Lower leg skin (tissue), 4 donors: ENCODE measurements around the gene ZNF462. TPM values are rescaled to one million over a fixed set of nuclear protein-coding genes. Genes with fewer than 3 reads are reported as not detected.
A peak's percentile ranks its signal among the peaks of the same experiment; 100 is the strongest.

Source experiments
- DNase-seq, 2 donors: peaks; one replicate each; pipeline ENCODE4 v3.0.0-alpha.2; 2019; ENCODE audit warnings: low spot score in 2 of 2
- H3K4me3 ChIP-seq: fragments of 200-600 bp; sonication (generic); 2 replicates; pipeline ENCODE4 v1.5.1; 2017; ENCODE audit warnings: mild to moderate bottlenecking, low read depth; ENCODE audit not compliant: poor library complexity, severe bottlenecking
- POLR2A ChIP-seq, 2 donors: fragments of 450-650 bp; IDR thresholded peaks; one replicate each; pipeline ENCODE4 v1.6.1; 2016 to 2017; ENCODE audit warnings: antibody characterized with exemption in 2 of 2, mild to moderate bottlenecking in 1 of 2, moderate library complexity in 1 of 2
- WGBS, 2 donors: methylation state at CpG; one replicate each; pipeline ENCODE4 v1.1.5; 2018; 5-methylcytosine and 5-hydroxymethylcytosine counted together
- intact Hi-C: fragments of 100-400 bp; cut with DNase I; formaldehyde crosslinking; loops from one replicate; pipeline ENCODE4 v1.15.0; 2023; ENCODE audit warnings: low total_unique reads
- total RNA-seq, 4 donors: library from RNA; depleted of rRNA; stranded (reverse); fragments of >200 nt; gene quantifications; one replicate each; pipeline ENCODE4 v1.1.0, GENCODE V29; 2016
- TF ChIP-seq, protein P1 (sequence below), 3 donors: fragments of 450-650 bp; IDR thresholded peaks; one replicate each; pipeline ENCODE4 v1.5.1; 2016; ENCODE audit warnings: antibody characterized with exemption in 3 of 3, mild to moderate bottlenecking in 3 of 3, moderate library complexity in 2 of 3

The ZNF462 gene
- total RNA-seq, 4 donors from 2014 or later = 13.3 to 19.9 (median 16.2) TPM

GRCh38 chr9:106860721-106861639 lies 2.0 kb upstream of the ZNF462 start:
- 1 to 2% methylated on average over 51 of the region's 51 CpGs for WGBS, 2 donors
- peak in 1 of 2 donors; percentile 89 for DNase-seq
- TF ChIP-seq POLR2A (IDR thresholded peaks at IDR 0.05) = no peak
- TF ChIP-seq, protein P1, sequence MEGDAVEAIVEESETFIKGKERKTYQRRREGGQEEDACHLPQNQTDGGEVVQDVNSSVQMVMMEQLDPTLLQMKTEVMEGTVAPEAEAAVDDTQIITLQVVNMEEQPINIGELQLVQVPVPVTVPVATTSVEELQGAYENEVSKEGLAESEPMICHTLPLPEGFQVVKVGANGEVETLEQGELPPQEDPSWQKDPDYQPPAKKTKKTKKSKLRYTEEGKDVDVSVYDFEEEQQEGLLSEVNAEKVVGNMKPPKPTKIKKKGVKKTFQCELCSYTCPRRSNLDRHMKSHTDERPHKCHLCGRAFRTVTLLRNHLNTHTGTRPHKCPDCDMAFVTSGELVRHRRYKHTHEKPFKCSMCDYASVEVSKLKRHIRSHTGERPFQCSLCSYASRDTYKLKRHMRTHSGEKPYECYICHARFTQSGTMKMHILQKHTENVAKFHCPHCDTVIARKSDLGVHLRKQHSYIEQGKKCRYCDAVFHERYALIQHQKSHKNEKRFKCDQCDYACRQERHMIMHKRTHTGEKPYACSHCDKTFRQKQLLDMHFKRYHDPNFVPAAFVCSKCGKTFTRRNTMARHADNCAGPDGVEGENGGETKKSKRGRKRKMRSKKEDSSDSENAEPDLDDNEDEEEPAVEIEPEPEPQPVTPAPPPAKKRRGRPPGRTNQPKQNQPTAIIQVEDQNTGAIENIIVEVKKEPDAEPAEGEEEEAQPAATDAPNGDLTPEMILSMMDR (IDR thresholded peaks at IDR 0.05) = no peak
- H3K4me3 ChIP-seq = peak overlapping the region; percentile 78
- intact Hi-C loops = no loop called here

DNA sequence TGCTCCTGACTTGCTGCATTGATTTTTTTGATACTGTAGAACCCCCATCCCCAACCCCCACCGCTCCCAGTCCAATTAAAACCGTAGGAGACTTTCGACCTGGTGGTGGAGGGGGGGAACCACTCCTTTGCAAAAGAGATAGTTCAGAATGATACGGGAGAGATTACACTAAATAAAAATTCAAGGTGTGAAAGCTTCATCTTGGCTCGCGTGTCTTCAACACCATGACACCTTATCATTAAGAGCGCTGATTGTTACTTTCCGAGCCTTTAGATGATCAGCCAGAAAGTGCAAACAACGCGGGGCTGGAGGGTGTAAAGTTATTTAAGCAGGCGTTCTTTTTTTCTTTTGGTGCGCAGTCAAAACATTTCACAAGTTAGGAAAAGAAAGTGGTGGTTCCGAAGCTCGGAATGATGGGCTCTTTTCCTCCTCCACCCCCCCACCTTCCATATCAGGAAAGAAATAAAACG lies 1.3 kb upstream of the ZNF462 start:
- TF ChIP-seq, protein P1 (IDR thresholded peaks at IDR 0.05) = no peak
- no peak for TF ChIP-seq POLR2A (IDR thresholded peaks at IDR 0.05)
- intact Hi-C loops = no loop called here
- WGBS, 2 donors = 0 to 1% methylated on average over 15 of the region's 15 CpGs
- DNase-seq = no peak
- peak overlapping the region; percentile 78 for H3K4me3 ChIP-seq

- WGBS, 2 donors = 1 to 4% methylated on average over 31 to 32 of the region's 32 CpGs
- intact Hi-C loops = no loop called here
- TF ChIP-seq, protein P1 (IDR thresholded peaks at IDR 0.05) = no peak
- no peak for TF ChIP-seq POLR2A (IDR thresholded peaks at IDR 0.05)
- no peak for DNase-seq
- peak overlapping the region; percentile 78 for H3K4me3 ChIP-seq
Observed at GRCh38 chr9:106862110-106862820, 701 bp upstream of the ZNF462 start.

- intact Hi-C loops = no loop called here
- 6 to 12% methylated on average over 11 of the region's 11 CpGs for whole genome bisulfite sequencing, 2 donors
- TF ChIP-seq POLR2A (IDR thresholded peaks at IDR 0.05) = no peak
- TF ChIP-seq, protein P1 (IDR thresholded peaks at IDR 0.05) = no peak
- peak overlapping the region; percentile 78 for H3K4me3 ChIP-seq
- DNase-seq = no peak
Observed at GRCh38 chr9:106864373-106865143, 1.6 kb downstream of the ZNF462 start.

DNA sequence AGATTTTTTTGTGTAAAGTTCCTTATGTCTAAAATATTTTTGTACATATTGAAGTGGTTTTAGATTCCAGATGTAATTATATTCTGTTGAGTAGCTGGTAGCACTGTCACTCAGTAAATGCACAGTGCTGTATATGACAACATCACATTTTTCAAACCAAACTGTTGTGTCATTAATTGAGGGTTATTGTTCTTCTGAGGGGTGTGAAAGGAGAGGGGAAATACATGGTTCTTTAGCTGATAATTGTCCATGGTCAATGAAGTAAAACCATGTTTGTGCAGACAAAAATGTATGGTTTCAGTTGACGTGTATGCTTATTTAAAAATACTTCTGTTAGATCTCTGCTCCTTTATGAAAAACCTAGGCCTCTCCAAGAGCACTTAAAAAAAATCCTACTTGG lies 3.3 kb downstream of the ZNF462 start:
- no peak for DNase-seq
- no peak overlapping the region for H3K4me3 ChIP-seq
- TF ChIP-seq POLR2A (IDR thresholded peaks at IDR 0.05) = no peak
- TF ChIP-seq, protein P1 (IDR thresholded peaks at IDR 0.05) = no peak
- intact Hi-C loops = no loop called here
- WGBS, 2 donors = 87 to 88% methylated on average over 1 of the region's 1 CpG
